Muscle layer of duodenum (tissue), 2 donors: ENCODE measurements around the gene PAK5.

ENCODE experiments used
- H3K27ac ChIP-seq: one replicate; pipeline ENCODE4 v1.7.0; 2013; ENCODE audit warnings: mild to moderate bottlenecking, low read length
- H3K27me3 ChIP-seq: one replicate; pipeline ENCODE4 v1.7.0; 2013; ENCODE audit warnings: low read depth, mild to moderate bottlenecking, control low read depth, low read length
- H3K36me3 ChIP-seq, 2 donors: one replicate each; pipeline ENCODE4 v1.7.0; 2013; ENCODE audit warnings: low read length in 2 of 2, control low read depth in 1 of 2, mild to moderate bottlenecking in 1 of 2; ENCODE audit not compliant: insufficient read depth in 2 of 2, control insufficient read depth in 1 of 2
- H3K4me1 ChIP-seq, 2 donors: one replicate each; pipeline ENCODE4 v1.7.0; 2013; ENCODE audit warnings: low read length in 2 of 2, mild to moderate bottlenecking in 2 of 2, control low read depth in 1 of 2, moderate library complexity in 1 of 2; ENCODE audit not compliant: insufficient read depth in 2 of 2, control insufficient read depth in 1 of 2
- H3K4me3 ChIP-seq, 2 donors: one replicate each; pipeline ENCODE4 v1.7.0; 2013; ENCODE audit warnings: low read length in 2 of 2, low read depth in 1 of 2, mild to moderate bottlenecking in 1 of 2
- H3K9me3 ChIP-seq, 2 donors: one replicate each; pipeline ENCODE4 v1.7.0; 2013; ENCODE audit warnings: low read length in 2 of 2, control low read depth in 1 of 2, mild to moderate bottlenecking in 1 of 2; ENCODE audit not compliant: control insufficient read depth in 1 of 2
- donor health status: healthy.

The PAK5 gene

GRCh38 chr20:9575836-9576235, 263.0 kb downstream of the PAK5 start:
- no peaks in the 10 kb centered on the region for H3K4me1 ChIP-seq
- H3K4me3 ChIP-seq, result no peak overlapping the region
- H3K27ac ChIP-seq, result no peak overlapping the region
- H3K36me3 ChIP-seq, result no peaks in the 10 kb centered on the region
- no peaks in the 10 kb centered on the region for H3K27me3 ChIP-seq
- no peaks in the 10 kb centered on the region for H3K9me3 ChIP-seq

- no peak overlapping the region for H3K27ac ChIP-seq
- no peaks in the 10 kb centered on the region for H3K9me3 ChIP-seq
- H3K36me3 ChIP-seq, result no peaks in the 10 kb centered on the region
These were observed 264.1 kb downstream of the PAK5 start for GRCh38 chr20:9574776-9575175.

GRCh38 chr20:9574181-9574580, 264.7 kb downstream of the PAK5 start:
- Histone ChIP-seq H3K4me1 (no peaks in the 10 kb centered on the region), H3K4me3 (no peak overlapping the region), H3K36me3 (no peaks in the 10 kb centered on the region), H3K27me3 (no peaks in the 10 kb centered on the region), H3K27ac (no peak overlapping the region), H3K9me3 (no peaks in the 10 kb centered on the region)

More at GRCh38 chr20:9574776-9575175, 264.1 kb downstream of the PAK5 start:
- H3K4me1 ChIP-seq, result no peaks in the 10 kb centered on the region
- H3K27me3 ChIP-seq, result no peaks in the 10 kb centered on the region
- no peak overlapping the region for H3K4me3 ChIP-seq

- Histone ChIP-seq H3K4me1 (no peaks in the 10 kb centered on the region), H3K9me3 (no peaks in the 10 kb centered on the region), H3K4me3 (no peak overlapping the region), H3K36me3 (no peaks in the 10 kb centered on the region), H3K27ac (no peak overlapping the region), H3K27me3 (no peaks in the 10 kb centered on the region)
These were observed 265.3 kb downstream of the PAK5 start for GRCh38 chr20:9573335-9574151.

- Histone ChIP-seq H3K9me3 (no peaks in the 10 kb centered on the region), H3K27ac (no peak overlapping the region), H3K36me3 (no peaks in the 10 kb centered on the region), H3K4me1 (no peaks in the 10 kb centered on the region), H3K4me3 (no peak overlapping the region), H3K27me3 (no peaks in the 10 kb centered on the region)
These were observed 266.2 kb downstream of the PAK5 start for GRCh38 chr20:9572670-9573069.

- no peak overlapping the region for H3K4me3 ChIP-seq
- no peaks in the 10 kb centered on the region for H3K27me3 ChIP-seq
- H3K4me1 ChIP-seq, result no peaks in the 10 kb centered on the region
- no peak overlapping the region for H3K27ac ChIP-seq
- no peaks in the 10 kb centered on the region for H3K9me3 ChIP-seq
- no peaks in the 10 kb centered on the region for H3K36me3 ChIP-seq
These were observed 267.1 kb downstream of the PAK5 start for GRCh38 chr20:9571783-9572182.

- no peaks in the 10 kb centered on the region for H3K9me3 ChIP-seq
- H3K27ac ChIP-seq, result no peak overlapping the region
- H3K36me3 ChIP-seq, result no peaks in the 10 kb centered on the region
- H3K27me3 ChIP-seq, result no peaks in the 10 kb centered on the region
- H3K4me3 ChIP-seq, result no peak overlapping the region
- H3K4me1 ChIP-seq, result no peaks in the 10 kb centered on the region
These were observed 268.3 kb downstream of the PAK5 start for GRCh38 chr20:9570612-9571011.

- Histone ChIP-seq H3K27ac (no peak overlapping the region), H3K36me3 (no peaks in the 10 kb centered on the region), H3K9me3 (no peaks in the 10 kb centered on the region), H3K27me3 (no peaks in the 10 kb centered on the region), H3K4me3 (no peak overlapping the region), H3K4me1 (no peaks in the 10 kb centered on the region)
These were observed 271.9 kb downstream of the PAK5 start for GRCh38 chr20:9566977-9567376.

- Histone ChIP-seq H3K4me3 (no peak overlapping the region), H3K36me3 (no peaks in the 10 kb centered on the region), H3K9me3 (no peaks in the 10 kb centered on the region), H3K27me3 (no peaks in the 10 kb centered on the region), H3K27ac (no peak overlapping the region), H3K4me1 (no peaks in the 10 kb centered on the region)
These were observed 272.8 kb downstream of the PAK5 start for GRCh38 chr20:9565910-9566550.

GRCh38 chr20:9557411-9557810, 281.5 kb downstream of the PAK5 start:
- Histone ChIP-seq H3K4me3 (no peak overlapping the region), H3K27me3 (no peaks in the 10 kb centered on the region), H3K4me1 (no peaks in the 10 kb centered on the region), H3K9me3 (peaks cover 0 to 5% of the 10 kb centered on the region in 2 donors), H3K36me3 (no peaks in the 10 kb centered on the region), H3K27ac (no peak overlapping the region)

- H3K27ac ChIP-seq, result no peak overlapping the region
- no peaks in the 10 kb centered on the region for H3K27me3 ChIP-seq
- H3K4me3 ChIP-seq, result no peak overlapping the region
- H3K4me1 ChIP-seq, result no peaks in the 10 kb centered on the region
- H3K36me3 ChIP-seq, result no peaks in the 10 kb centered on the region
- H3K9me3 ChIP-seq, result peaks cover 0 to 5% of the 10 kb centered on the region in 2 donors
These were observed 283.1 kb downstream of the PAK5 start for GRCh38 chr20:9555781-9556180.
